Activated CD8-positive, alpha-beta memory T cell treated with anti-CD3 and anti-CD28 coated beads, Interleukin-2, amount 50 U/mL, for 48 hours (primary cell): ENCODE results near the gene LEMD2.
A peak's percentile ranks its signal among the peaks of the same experiment; 100 is the strongest.

Source experiments
- DNase-seq: peaks from one replicate; pipeline ENCODE4 v3.0.0-alpha.2; 2020

Gene LEMD2

GRCh38 chr6:33754222-33754621, 34.7 kb downstream of the LEMD2 start:
- no peak for DNase-seq

GRCh38 chr6:33752646-33753015, 36.3 kb downstream of the LEMD2 start:
- no peak for DNase-seq

- DNase-seq, result no peak
Observed at GRCh38 chr6:33751771-33752645, 36.9 kb downstream of the LEMD2 start.

GRCh38 chr6:33750244-33750991, 38.5 kb downstream of the LEMD2 start:
- no peak for DNase-seq

DNA sequence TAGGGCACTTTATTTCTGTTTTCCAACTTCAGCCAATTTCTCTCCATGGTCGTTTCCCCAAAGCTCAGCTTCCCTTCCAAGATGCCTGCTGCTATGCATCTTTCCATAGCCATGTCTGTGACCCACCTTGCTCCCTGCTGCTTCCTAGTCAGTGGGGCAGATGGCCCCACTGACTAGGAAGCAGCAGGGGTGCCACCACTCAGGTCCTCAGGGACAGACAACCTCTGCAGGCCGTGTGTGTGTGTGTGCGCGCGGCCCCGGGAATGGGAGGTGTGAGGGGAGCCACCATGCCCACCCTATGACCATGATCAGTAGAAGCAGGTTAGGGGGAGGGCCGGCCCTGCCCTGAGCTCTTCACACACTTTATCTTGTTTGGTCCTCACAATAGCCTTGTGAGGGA, 39.5 kb downstream of the LEMD2 start:
- DNase-seq, result no peak

GRCh38 chr6:33748841-33749240, 40.1 kb downstream of the LEMD2 start:
- DNase-seq, result no peak

- DNase-seq, result no peak
Observed at GRCh38 chr6:33747823-33748222, 41.1 kb downstream of the LEMD2 start.

DNA sequence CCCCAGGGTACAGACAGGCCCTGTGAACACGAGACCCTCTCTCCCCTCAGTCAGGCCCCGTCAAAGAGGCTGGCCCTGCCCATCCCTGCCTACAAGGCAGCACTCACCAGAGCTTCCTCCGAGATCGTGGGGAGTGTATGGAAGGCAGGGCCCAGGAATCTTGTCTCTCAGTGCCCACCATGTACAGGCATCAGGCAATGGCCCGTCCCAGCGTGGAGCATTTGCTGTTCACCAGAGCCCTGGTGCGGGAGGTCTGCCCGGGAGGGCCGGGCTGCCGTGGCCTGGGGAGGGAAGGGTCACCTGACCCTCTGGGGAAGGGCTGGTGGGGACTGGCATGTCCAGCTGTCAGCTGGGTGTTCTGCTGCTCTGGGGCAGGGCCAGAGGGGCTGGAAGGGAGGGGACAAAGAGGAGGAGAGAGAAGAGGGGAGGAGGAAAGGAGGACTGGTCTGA, 42.3 kb downstream of the LEMD2 start, which contains the start of gene IP6K3:
Gene IP6K3, minus strand, starts transcription at position 255 of the 450 bp plus-strand sequence. CDS start 11,429 bp downstream, outside the sequence.
- DNase-seq, result no peak

DNA sequence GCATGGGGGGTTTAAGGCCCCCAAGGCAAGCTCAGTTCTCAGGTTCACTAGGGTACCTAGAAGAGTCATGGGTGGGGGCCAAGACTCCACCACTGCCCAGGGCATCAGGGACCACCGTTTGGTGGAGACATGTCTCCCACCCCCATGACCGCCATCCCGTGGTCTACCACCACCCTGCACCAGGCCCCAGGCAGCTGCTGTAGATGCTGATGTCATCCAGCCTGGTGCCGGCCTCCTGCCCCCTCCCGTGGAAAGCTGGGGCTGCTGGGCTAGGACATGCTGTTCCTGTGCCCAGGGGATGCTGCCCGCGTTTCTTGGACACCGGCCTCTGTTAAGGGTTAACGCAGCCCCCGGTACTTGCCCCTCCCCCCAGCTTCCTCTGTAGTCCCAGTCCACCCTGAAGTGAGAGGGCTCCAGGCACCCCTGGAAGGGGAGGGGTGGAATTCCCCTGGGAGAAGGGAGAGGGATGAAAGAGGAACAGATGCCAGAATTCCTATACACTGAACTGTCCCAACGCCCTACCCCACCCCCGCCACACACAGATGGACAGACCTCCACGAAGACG, 42.8 kb downstream of the LEMD2 start:
- DNase-seq, result no peak

GRCh38 chr6:33745548-33745947, 43.4 kb downstream of the LEMD2 start:
- no peak for DNase-seq

DNA sequence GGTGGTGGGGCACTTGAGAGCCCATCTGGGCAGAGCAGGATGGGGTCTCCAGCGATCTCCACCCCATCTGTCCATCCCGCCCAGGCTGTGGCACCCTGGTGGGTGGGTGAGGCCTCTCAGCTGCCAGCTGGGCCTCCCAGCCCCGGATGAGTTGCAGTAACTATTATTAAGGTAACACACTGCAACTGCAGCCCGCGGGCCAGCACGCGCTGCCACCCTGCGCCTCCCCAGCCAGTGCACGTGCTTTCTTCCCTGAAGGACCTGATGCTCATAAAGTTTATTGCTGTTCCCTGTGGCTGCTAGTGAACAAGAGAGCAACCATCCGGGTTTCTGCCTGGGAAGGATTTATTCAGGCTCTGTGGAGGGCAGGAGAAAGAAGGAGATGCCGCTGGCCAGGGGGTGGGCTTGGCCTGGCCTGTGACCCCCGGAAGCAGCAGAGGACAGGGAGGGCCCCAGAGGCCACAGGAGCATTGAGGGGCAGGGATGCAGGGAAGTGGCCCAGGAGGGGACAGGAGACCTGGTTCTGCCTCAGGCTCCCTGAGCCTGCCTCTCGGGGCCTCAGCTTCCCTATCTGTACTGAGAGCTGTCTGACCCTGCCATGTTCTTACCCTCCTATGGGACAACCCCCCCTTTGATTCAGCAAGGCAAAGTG, 43.9 kb downstream of the LEMD2 start:
- DNase-seq, result no peak

DNA sequence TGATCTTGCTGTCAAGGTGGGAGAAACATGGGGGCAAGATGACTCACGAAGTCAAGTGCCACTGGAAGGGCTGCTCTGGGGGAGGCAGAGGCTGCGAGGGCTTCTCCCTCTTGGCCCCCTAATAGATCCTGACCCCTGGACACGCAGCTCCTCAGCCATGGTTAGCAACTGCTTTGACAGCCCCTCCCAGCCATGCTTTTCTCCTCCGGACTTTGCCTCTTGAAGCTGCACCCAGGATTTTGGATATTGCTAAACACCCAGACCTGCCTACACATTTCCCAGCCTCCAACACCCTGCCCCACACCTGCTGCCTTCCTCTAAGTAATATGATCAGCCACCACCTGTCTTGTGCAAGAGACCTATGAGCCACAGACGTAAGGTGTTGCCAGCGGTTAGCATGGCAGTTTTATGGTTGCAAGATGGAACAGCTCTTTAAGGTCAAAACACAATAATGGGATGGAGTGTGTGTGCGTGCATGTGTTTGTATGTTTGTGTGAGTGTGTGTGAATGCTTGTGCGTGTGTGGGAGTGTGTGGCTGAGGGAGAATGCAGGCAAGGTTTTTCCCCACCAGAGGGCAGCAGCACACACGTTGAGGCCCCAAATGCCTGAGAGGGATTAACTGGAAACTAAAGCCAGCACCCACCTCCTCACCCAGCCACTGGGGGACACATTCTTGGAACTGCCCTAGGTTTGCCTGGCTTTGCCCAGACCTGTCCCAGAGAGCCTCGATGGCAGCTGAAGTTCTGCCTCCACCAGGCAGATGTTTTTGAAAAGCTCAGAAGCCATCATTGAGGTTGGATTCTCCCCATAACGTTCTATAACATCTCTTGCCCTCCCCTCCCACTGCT, 44.7 kb downstream of the LEMD2 start:
- DNase-seq, result peak; percentile 85

DNA sequence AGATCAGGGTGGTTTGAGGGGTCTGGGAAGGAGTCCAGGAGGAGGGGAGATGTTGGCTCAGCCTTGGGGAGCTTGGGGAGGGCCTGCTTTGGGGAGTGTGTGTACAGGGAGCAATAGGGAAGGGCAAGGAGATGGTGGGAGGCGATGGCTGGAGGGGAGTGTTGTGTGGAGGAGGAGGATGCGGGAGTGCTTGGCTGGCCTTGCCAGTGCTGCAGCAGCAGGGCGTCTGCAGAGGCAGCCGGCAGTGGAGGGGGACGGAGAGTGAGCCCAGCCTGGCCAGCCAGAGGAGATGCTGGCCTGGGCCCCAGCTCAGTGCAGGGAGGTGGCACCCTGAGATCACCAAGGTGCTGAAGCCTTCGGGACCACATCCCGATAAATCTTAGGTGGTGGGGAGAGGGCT, 46.1 kb downstream of the LEMD2 start:
- DNase-seq, result no peak

DNA sequence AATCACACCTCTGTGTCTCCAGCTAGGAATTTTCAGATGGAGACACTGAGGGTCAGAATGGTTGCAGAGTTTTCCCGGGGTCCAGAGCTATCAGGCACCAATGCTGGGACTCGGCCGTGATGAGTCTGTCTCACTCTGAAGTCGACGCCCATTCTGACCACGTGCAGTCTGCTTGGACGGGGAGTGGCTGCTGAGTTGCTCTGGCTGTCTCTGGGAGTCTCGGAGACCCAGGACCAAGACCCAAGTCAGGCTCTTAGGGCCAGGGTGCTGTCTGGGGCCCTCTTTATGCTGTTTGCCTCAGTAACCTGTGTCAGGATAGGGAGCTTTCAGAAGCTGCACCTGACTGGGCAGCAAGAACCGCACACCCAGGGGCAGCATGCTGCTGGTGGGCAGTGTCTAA, 46.8 kb downstream of the LEMD2 start:
- no peak for DNase-seq

- no peak for DNase-seq
Observed at GRCh38 chr6:33740794-33741193, 48.1 kb downstream of the LEMD2 start.

- no peak for DNase-seq
Observed at GRCh38 chr6:33740204-33740608, 48.7 kb downstream of the LEMD2 start.

- no peak for DNase-seq
Observed at GRCh38 chr6:33739571-33739970, 49.4 kb downstream of the LEMD2 start.

DNA sequence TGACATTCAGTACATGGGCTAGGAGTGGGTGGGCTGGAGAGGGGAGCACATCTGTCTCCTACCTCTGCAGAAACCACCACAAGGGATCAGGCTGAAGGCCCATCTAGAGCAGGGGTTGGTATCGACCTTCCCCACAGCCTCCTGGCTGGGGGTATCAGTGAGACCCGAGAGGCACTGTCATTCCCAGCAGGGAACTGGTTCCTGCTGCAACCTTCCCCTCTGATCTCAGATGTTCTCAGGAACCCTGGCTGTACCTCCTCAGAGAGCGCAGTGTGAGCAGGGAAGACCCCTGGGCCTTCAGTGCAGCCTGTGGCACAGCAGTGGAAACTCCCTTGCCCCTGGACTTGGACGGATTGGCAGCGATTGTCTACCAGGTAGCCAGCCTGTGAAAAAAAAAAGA, 50.1 kb downstream of the LEMD2 start:
- no peak for DNase-seq

GRCh38 chr6:33738153-33738552, 50.8 kb downstream of the LEMD2 start:
- no peak for DNase-seq

DNA sequence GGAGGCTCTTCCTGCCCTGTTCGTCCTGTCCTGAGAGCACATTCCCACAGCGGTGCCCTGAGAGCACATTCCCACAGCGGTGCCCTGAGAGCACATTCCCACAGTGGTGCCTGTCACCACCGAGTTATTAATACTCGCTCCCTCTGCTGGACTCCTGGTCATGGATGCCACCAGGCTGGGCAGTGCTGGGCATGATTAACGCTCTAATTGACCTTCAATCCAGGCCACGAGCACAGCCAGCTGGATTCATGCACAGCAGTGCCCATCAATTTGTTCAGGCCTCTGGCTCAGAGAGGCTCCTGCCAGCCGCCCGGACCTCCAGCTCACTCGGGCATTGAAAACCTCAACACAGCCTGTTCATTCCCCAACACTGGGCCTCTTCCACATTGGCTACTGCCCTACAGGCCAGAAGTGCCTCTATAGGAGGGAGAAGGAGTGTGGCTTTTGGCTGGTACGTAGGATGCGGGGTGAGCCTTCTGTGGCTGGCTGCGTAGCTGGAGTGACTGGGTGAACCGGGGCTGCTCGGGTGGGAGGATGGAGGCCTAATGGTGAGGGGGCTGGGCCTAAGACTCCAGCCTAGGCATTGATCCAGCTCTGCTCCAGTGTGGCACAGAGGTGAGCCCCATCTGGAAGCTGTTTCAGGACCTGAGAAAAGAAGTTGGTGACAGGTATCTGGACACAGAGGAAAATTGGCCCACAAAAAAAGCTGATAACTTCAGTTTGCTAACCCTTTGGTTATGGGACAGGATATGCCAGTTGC, 51.5 kb downstream of the LEMD2 start:
- DNase-seq, result no peak

DNA sequence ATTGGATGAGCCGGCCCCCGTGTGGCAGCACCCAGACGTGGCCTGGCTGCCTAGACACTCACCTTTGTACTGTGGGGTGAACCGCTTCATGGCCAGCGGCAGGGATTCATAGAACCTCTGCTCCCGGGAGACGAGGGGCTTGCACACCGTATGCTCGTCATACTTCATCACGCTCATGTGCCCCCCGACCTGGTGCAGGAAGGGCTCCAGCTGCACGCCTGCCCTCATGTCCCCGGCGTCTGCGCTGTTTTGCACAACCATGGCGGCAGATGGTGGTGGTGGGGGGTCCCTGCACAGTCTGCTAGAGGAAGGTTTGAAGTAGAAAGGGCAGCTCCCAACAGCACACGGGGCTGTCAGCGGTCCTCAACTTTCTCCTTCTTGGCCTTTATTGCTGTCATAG, 53.7 kb downstream of the LEMD2 start:
- DNase-seq, result no peak

DNA sequence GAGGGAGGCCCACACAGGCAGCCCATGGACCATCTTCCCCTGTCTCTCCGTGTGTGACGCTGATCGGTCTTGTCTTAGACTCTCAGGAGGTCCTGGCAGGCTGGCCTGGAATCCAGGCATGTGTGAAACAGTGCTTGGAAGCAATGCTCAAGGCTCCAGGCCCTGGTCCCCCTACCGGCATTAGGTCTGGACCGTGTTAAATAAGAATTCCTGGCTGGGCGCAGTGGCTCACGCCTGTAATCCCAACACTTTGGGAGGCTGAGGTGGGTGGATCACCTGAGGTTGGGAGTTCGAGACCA, 55.3 kb downstream of the LEMD2 start:
- DNase-seq, result no peak
